NCI-H345 treated with DMSO at 0.1 percent for 48 hours (cell line): ENCODE results near the gene DUS3L.
"Not testable (repeated sequence)": the region's sequence is repeated elsewhere in the genome, so short reads cannot be mapped to it uniquely, and the experiment has no call there.

Source experiments
- DNase-seq: peaks from one replicate; lab custom pipeline; 2025; ENCODE audit not compliant: unreplicated experiment; lab: John Stamatoyannopoulos, UW

Gene DUS3L

DNA sequence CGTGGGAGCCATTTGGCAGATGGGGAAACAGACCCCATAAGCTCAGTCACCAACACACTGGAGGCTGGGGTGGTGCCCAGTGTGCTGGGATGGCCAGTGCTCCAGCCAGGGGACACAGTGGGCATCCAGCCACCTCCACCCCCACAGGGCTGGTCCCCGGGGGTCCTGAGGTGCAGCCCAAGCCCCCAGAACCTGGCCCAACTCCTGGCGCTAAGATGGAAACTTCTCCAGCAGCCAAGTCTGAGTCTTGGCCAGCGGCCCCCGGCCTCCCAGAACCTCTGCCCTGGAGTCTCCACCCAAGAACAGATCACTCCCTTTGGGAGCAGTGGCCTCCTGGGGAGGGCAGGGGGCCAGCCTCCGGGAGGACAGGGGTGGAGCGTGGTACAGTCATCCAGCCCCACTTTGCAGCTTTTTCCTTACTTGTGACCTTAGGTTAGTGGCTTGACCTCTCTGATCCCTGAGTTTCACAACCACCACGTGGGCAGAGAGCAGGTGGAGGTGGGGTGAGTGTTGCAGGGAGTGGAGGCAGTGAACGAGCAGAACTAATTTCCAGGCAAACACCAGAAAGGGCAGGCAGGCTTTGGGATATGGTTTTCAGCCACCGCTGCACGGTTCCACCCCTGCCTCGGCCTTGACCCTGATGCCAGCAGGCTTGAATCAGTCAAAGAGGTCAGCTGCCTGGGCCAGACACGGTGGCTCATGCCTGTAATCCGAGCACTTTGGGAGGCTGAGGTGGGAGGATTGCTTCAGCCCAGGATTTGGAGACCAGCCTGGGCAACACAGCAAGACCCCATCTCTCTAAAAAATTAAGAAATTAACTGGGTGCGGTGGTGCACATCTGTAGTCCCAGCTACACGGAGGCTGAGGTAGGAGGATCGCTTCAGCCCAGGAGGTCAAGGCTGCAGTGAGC is 9.7 kb upstream of the DUS3L start:
- no peak for DNase-seq

DNA sequence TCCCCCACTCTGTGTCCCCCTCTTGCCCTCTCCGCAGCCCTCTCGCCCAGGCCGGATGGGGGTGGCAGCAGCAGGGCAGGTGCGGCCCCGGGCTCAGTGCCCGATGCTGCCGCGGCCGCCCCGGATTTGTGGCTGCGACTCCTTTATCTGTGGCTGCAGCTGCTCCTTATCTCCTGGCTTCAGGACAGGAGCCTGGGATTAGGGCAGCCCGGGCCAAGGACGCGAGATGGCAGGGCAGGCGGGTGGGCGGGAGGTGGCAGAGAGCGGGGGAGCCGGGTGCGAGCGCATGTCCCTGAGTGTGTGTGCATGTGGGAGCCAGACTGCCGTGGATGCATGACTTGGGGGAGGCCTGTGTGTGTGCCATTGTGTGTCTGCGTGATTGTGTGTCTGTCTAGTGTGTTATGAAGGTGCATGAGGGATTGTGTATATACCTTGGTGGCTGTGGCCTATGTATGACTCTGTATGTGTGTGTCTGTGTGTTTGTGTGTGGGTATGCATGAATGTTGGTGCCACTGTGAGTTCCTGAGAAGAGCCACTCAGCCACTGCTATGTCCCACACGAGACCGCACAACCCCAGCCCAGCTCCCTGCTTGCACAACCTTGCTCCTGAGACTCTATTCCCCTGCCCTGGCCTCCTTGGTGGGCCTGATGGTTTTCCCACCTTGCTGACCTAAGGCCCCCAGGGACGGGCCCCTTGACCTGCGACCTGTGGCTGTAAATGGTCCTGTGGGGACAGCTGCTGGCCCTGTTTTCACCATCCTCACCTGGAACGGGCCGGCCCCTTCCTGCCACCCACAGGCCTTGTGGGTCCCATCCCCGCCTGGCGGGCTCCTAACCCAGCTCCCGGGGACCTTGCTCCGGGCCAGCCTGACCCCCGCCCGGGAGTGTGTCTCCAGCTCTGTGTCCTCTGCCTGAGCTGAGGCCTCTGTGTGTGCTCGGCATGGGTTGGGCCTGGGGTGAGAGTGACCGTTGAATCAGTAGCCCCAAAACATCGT is 8.6 kb upstream of the DUS3L start:
- DNase-seq = no peak

- DNase-seq = no peak
These were observed 7.3 kb upstream of the DUS3L start for GRCh38 chr19:5798244-5798643.

DNA sequence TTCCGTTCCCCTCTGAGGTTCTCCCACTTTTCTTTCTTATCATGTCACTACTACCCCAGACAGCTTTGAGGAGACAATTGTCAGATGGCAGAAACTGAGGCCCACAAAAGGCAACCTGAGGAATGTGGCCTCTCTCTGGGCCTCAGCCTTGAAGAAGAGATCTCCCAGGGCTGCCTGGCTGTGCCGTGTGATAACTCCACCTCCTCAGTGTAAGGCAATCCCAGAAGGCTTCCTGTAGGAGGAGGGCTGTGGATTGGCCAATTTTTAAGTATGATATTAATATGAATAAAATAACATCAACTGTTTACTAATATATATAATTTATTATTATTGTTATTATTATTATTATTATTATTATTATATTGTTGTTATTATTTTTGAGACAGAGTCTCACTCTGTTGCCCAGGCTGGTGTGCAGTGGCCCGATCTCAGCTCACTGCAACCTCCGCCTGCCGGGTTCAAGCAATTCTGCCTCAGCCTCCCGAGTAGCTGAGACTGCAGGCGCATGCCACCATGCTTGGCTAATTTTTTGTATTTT is 4.5 kb upstream of the DUS3L start:
- no peak for DNase-seq

DNA sequence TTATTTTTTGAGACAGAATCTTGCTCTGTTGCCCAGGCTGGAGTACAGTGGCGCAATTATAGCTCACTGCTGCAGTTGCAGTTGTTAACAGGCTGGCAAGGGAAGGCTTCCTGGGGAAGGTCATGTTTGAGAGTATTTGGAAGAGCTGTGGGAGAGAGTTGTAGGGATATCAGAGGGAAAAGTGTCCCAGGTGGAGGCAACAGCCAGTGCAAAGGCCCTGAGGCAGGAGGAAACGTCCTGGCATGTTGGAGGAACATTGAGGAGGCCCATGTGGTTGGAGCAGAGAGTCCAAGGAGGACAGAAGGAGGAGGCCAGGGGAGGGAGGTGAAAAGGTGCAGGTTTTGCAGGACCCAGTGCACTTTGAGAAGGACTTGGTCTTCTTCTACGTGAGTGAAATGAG is 2.2 kb upstream of the DUS3L start:
- DNase-seq = no peak

GRCh38 chr19:5792224-5792623 is 1.3 kb upstream of the DUS3L start:
- no peak for DNase-seq

DNA sequence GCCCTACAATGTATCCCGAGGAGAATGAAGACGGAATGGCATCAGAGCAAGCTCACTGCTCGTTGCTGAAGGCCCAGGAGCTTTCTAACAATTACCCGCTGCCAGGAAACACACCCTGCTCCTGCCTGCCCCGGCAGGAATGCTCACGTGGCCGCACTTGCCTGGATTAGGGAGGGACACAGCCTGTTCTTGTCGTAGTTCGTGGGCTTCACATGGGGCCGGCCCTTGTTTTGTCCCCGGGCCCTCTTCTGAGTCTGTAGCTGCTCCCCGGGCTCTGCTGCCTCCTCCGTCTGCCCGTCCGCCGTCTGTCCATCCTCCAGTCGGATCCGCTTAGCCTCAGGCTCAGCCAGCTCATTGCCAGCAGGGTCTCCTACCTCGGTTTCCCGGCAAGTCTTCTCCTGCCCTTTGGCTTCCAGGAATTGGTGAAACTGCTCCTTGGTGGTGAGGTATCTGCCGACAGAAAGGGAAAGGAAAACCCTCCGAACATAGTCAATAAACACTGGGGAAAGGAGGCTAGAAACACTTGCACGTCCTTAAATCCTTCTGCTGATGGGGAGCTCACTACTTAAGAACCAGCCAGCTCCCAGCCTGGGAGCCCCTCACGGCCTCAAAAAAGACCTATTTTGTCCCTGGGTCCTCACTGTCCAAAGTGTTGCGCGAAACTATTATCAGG is 941 bp downstream of the DUS3L start:
- DNase-seq = no peak

DNA sequence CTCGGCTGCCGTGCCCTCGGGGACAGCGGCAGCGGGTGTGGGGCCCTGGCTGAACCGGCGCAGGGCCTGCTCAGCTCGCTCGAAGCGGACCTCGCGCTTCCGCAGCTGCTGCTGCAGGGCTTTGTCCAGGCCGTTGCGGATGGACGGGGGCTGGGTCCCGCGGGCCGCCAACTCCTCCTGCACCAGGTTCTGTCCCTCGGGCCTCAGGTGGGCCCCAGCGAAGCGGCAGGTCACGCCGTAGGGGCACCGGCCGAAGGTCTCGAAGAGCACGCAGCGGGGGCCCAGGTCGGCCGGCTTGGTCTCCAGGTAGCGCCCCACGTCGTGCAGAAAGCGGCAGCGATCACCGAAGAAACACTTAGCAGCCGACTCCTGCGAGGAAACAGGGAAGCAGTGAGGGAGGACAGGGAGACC is 1.6 kb downstream of the DUS3L start:
- no peak for DNase-seq

- DNase-seq = no peak
These were observed 2.5 kb downstream of the DUS3L start for GRCh38 chr19:5788422-5788821.

DNA sequence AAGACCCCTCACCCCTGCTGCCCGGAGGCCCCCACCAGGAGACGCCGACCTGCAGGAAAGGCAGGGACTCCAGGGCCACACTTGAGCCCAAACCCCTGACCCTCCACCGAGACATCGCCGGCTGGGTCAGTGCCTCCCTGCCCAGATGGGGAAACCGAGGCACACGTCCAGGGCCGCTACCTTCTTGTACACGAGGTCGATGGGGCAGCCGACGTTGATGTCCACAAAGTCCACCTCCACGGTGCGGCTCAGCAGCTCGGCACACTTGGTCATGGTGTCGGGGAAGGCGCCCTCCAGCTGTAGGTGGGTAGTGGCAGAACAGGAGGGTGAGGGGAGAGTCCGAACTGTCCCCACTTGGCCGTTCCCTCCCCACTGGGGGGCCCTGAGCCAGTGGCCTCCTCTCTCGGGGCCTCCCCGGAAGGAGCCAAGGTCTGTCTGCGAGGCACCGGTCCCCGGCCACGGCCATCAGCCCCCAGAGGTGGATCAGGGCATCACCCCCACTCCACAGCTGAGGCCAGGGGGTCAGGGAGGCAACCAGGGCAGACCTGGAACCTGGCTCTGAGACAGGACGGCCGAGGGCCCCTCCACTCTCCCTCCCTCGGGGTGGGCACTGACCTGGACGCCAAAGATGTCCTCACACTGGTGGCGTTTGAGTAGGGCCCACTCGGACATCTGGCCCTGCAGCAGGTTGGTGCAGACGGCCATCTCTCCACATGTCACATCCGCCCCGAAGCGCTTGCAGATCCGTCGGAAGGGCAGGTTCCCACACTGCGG is 3.4 kb downstream of the DUS3L start:
- DNase-seq = no peak

GRCh38 chr19:5786593-5787408 is 4.2 kb downstream of the DUS3L start:
- DNase-seq = no peak

- DNase-seq = no peak
These were observed 5.5 kb downstream of the DUS3L start for GRCh38 chr19:5785423-5785822.

- DNase-seq = no peak
These were observed 6.3 kb downstream of the DUS3L start, which contains the start of gene PRR22 for GRCh38 chr19:5784581-5785147. Gene PRR22, minus strand, starts transcription at chr19:5784746. Its CDS starts 86 bp downstream, at chr19:5784660.

GRCh38 chr19:5782945-5783919 is 7.7 kb downstream of the DUS3L start:
- DNase-seq = no peak

- DNase-seq = no peak
These were observed 8.6 kb downstream of the DUS3L start for GRCh38 chr19:5782322-5782721.

- DNase-seq = not testable (repeated sequence)
These were observed 10.0 kb downstream of the DUS3L start for GRCh38 chr19:5780916-5781315.

GRCh38 chr19:5778402-5778801 is 12.6 kb downstream of the DUS3L start:
- DNase-seq = no peak
